HCT116 (cell line): Measurements from ENCODE around the gene REPS2. TPM values are rescaled to one million over a fixed set of nuclear protein-coding genes. Genes with fewer than 3 reads are reported as not detected.

Source experiments
- ATAC-seq: fragments of 200-7000 bp; cut with Tn5 transposase; 2 replicates; pipeline ENCODE4 v1.9.1; 2020; ENCODE audit warnings: mild to moderate bottlenecking, moderate library complexity
- BruUV-seq: library from RNA; stranded (reverse); fragments of 400-500 nt; replicated peaks from 2 replicates; lab custom pipeline; 2021; lab: Mats Ljungman, UMichigan
- CTCF ChIA-PET: fragments of 300-600 bp; sonication (Branson Sonifier 250); formaldehyde crosslinking; loops from one replicate; lab custom pipeline; 2021; ENCODE audit warnings: antibody characterized with exemption; lab: Charles Lee
- POLR2A ChIA-PET: fragments of 300-600, 350-600 bp; sonication (Branson Sonifier 250); formaldehyde crosslinking; loops from one replicate; lab custom pipeline; 2021; ENCODE audit warnings: antibody characterized with exemption; lab: Charles Lee
- RAD21 ChIA-PET, 2 experiments: fragments of 300-600 bp; sonication (Branson Sonifier 250); formaldehyde crosslinking; loops; one replicate each; lab custom pipeline; 2023; ENCODE audit warnings: low total read pairs in 2 of 2; ENCODE audit not compliant: uncharacterized antibody in 2 of 2, unreplicated experiment in 2 of 2, low non-redundant PET in 1 of 2; lab: Charles Lee
- DNase-seq: peaks from one replicate; pipeline ENCODE4 v3.0.0-alpha.2; 2010; ENCODE audit warnings: low read depth, low spot score
- H2AFZ ChIP-seq: fragments of 200-600 bp; shearing (Covaris generic), sonication (generic); 2 replicates; pipeline ENCODE4 v1.6.1; 2017; ENCODE audit warnings: low read depth, mixed run types, mixed read lengths, antibody characterized with exemption, low read length; ENCODE audit not compliant: poor library complexity, severe bottlenecking
- H3K27ac ChIP-seq: 2 replicates; pipeline ENCODE4 v1.5.1; 2012; ENCODE audit warnings: low read depth, low read length
- H3K27me3 ChIP-seq: fragments of 200-600 bp; sonication (generic); 2 replicates; pipeline ENCODE4 v1.6.1; 2016; ENCODE audit warnings: mixed run types, low read length, mixed read lengths; ENCODE audit not compliant: insufficient read depth
- H3K36me3 ChIP-seq, 2 experiments: fragments of 200-500 bp in 1 of 2; fragments of 200-600 bp in 1 of 2; sonication (Bioruptor generic) in 1 of 2; sonication (generic) in 1 of 2; 2 replicates each; pipeline versions ENCODE4 v1.5.1 to v1.6.1; 2014 to 2016; ENCODE audit warnings: low read length in 2 of 2, inconsistent platforms in 1 of 2, mixed read lengths in 1 of 2, mixed run types in 1 of 2; ENCODE audit not compliant: insufficient read depth in 2 of 2, control insufficient read depth in 1 of 2
- H3K4me1 ChIP-seq, 2 experiments: fragments of 200-600 bp in 1 of 2; sonication (generic) in 1 of 2; 2 replicates each; pipeline versions ENCODE4 v1.5.1 to v1.6.1; 2012 to 2017; ENCODE audit warnings: low read length in 2 of 2, inconsistent platforms in 1 of 2, mild to moderate bottlenecking in 1 of 2, mixed read lengths in 1 of 2, mixed run types in 1 of 2, moderate library complexity in 1 of 2; ENCODE audit not compliant: insufficient read depth in 2 of 2, control insufficient read depth in 1 of 2
- H3K4me2 ChIP-seq: fragments of 200-600 bp; sonication (generic); 2 replicates; pipeline ENCODE4 v1.6.1; 2017; ENCODE audit warnings: mixed run types, low read length, mixed read lengths
- H3K4me3 ChIP-seq, 2 experiments: fragments of 200-600 bp in 1 of 2; sonication (generic) in 1 of 2; replicated peaks in 1 of 2; 2 replicates each; pipeline ENCODE4 v1.5.1; 2011 to 2016; ENCODE audit warnings: low read length in 2 of 2, control low read depth in 1 of 2, low read depth in 1 of 2, mild to moderate bottlenecking in 1 of 2, mixed read lengths in 1 of 2, mixed run types in 1 of 2
- H3K79me2 ChIP-seq: fragments of 200-600 bp; sonication (generic); 2 replicates; pipeline ENCODE4 v1.6.1; 2017; ENCODE audit warnings: mild to moderate bottlenecking, mixed run types, low read length, moderate library complexity, mixed read lengths; ENCODE audit not compliant: insufficient read depth
- H3K9ac ChIP-seq: fragments of 200-600 bp; sonication (generic); 2 replicates; pipeline ENCODE4 v1.6.1; 2016; ENCODE audit warnings: low read length, mixed read lengths
- H3K9me2 ChIP-seq: fragments of 200-600 bp; sonication (generic), shearing (Covaris generic); 2 replicates; pipeline ENCODE4 v1.6.1; 2017; ENCODE audit warnings: mixed run types, mild to moderate bottlenecking, moderate library complexity; ENCODE audit not compliant: insufficient read depth
- H3K9me3 ChIP-seq, 2 experiments: fragments of 200-500 bp in 1 of 2; fragments of 200-600 bp in 1 of 2; sonication (Bioruptor generic) in 1 of 2; sonication (generic) in 1 of 2; 2 replicates each; pipeline ENCODE4 v1.6.1; 2014 to 2017; ENCODE audit warnings: low read length in 2 of 2, mixed read lengths in 2 of 2, inconsistent platforms in 1 of 2, low read depth in 1 of 2, mild to moderate bottlenecking in 1 of 2, mixed run types in 1 of 2, moderate library complexity in 1 of 2; ENCODE audit not compliant: control insufficient read depth in 1 of 2, insufficient read depth in 1 of 2
- H4K20me1 ChIP-seq: fragments of 200-600 bp; sonication (generic), shearing (Covaris generic); 2 replicates; pipeline ENCODE4 v1.6.1; 2017; ENCODE audit warnings: mixed run types, mild to moderate bottlenecking, moderate library complexity; ENCODE audit not compliant: insufficient read depth
- ELF1 ChIP-seq: IDR thresholded peaks from 2 replicates; pipeline ENCODE4 v1.6.1; 2012; ENCODE audit warnings: low read depth, borderline replicate concordance
- POLR2AphosphoS5 ChIP-seq: IDR thresholded peaks from 2 replicates; pipeline ENCODE4 v1.6.1; 2011; ENCODE audit warnings: mild to moderate bottlenecking, low read depth, low read length, moderate library complexity
- RAD21 ChIP-seq: IDR thresholded peaks from 2 replicates; pipeline ENCODE4 v1.6.1; 2012; ENCODE audit warnings: low read depth, mild to moderate bottlenecking
- SP1 ChIP-seq: IDR thresholded peaks from 2 replicates; pipeline ENCODE4 v1.6.1; 2012; ENCODE audit warnings: low read depth
- ZFX ChIP-seq: fragments of 450-650 bp; IDR thresholded peaks from 2 replicates; pipeline ENCODE4 v1.6.1; 2017
- intact Hi-C: fragments of 100-400 bp; cut with micrococcal nuclease; formaldehyde crosslinking; loops from 2 replicates; pipeline ENCODE4 v1.10.0; 2022
- total RNA-seq: library from RNA; stranded (reverse); gene quantifications from one replicate; pipeline ENCODE4 v1.2.1, GENCODE V29; 2021; ENCODE audit not compliant: unreplicated experiment
- TF ChIP-seq, protein P1 (sequence below), 3 experiments: fragments of 200-600 bp in 1 of 3; sonication (generic) in 1 of 3; IDR thresholded peaks in 2 of 3; conservative IDR thresholded peaks in 1 of 3; 2 replicates each; pipeline ENCODE4 v1.5.1; 2012 to 2017; ENCODE audit warnings: low read depth in 2 of 3, low read length in 2 of 3, antibody characterized with exemption in 1 of 3, borderline replicate concordance in 1 of 3, control low read depth in 1 of 3, mild to moderate bottlenecking in 1 of 3, mixed read lengths in 1 of 3, mixed run types in 1 of 3, moderate library complexity in 1 of 3; ENCODE audit not compliant: insufficient read depth in 1 of 3
- TF ChIP-seq, protein P2 (sequence below): IDR thresholded peaks from 2 replicates; pipeline ENCODE4 v1.6.1; 2012

REPS2 gene
- total RNA-seq, 1 experiment from 2014 or later = 4.5 TPM

DNA sequence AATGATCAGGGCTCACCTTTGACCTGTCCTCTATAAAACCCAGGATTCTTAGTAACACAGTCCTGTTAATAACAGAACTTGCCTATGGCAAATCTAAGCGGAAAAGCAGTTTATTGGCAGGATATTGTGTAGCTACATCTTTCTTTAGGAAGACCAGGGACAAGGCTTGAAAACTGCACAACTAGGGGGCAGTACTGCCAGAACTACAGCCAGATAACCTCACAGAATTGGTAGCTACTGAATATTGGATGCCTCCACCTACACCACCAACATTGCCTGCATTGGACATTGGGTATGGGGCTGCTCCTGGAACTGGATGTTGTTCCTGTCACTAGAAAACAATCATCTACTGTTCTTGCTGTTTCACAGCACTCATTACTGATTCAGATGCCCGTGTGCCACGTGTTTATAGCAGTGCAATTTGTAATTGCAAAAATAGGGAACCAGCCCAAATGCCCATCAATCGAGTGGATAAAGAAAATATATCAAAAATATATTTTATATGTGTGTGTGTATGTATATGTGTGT, 47.4 kb downstream of the REPS2 start:
- no peaks in the 10 kb centered on the region for H3K4me1 ChIP-seq
- ChIA-PET RAD21 (no interaction called here), CTCF (interaction anchor here (1.0 to 1.1 kb wide), 2 partner anchors 10 to 52 kb away, joined by 3 to 4 read pairs; no protein-coding TSS in a partner anchor), POLR2A (interaction anchor here (0.9 kb wide), 1 partner anchor 16 kb away, joined by 3 read pairs; no protein-coding TSS in a partner anchor)
- ATAC-seq (peak; percentile 62; the same call in 1 of the 2 replicates), DNase-seq (no peak)
- intact Hi-C loops = no loop called here
- no peaks in the 10 kb centered on the region for H3K36me3 ChIP-seq
- no peak overlapping the region for H3K4me2 ChIP-seq
- no peaks in the 10 kb centered on the region for H3K9me2 ChIP-seq
- H4K20me1 ChIP-seq = no peaks in the 10 kb centered on the region
- H3K9ac ChIP-seq = no peak overlapping the region
- no peak overlapping the region for H3K27ac ChIP-seq
- no peak overlapping the region for H3K4me3 ChIP-seq
- no peaks in the 10 kb centered on the region for H3K9me3 ChIP-seq
- no TSS peak for BruUV-seq
- H3K27me3 ChIP-seq = no peaks in the 10 kb centered on the region
- no peaks in the 10 kb centered on the region for H3K79me2 ChIP-seq
- no peak for TF ChIP-seq ELF1
- 0 out of 2 replicates have a peak, but pooled peaks have one; percentile 3 for TF ChIP-seq RAD21
- no peak for TF ChIP-seq SP1
- TF ChIP-seq, protein P1, sequence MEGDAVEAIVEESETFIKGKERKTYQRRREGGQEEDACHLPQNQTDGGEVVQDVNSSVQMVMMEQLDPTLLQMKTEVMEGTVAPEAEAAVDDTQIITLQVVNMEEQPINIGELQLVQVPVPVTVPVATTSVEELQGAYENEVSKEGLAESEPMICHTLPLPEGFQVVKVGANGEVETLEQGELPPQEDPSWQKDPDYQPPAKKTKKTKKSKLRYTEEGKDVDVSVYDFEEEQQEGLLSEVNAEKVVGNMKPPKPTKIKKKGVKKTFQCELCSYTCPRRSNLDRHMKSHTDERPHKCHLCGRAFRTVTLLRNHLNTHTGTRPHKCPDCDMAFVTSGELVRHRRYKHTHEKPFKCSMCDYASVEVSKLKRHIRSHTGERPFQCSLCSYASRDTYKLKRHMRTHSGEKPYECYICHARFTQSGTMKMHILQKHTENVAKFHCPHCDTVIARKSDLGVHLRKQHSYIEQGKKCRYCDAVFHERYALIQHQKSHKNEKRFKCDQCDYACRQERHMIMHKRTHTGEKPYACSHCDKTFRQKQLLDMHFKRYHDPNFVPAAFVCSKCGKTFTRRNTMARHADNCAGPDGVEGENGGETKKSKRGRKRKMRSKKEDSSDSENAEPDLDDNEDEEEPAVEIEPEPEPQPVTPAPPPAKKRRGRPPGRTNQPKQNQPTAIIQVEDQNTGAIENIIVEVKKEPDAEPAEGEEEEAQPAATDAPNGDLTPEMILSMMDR (IDR thresholded peaks at IDR 0.05 in 2 of 3, conservative IDR thresholded peaks at IDR 0.05 in 1 of 3; ENCODE audit: borderline replicate concordance in 1 of 3, insufficient read depth in 1 of 3, low read depth in 2 of 3, low read length in 2 of 3) = peak in 2 of 3 experiments; percentile 38 to 49; a peak in 4 of 6 replicates
- TF ChIP-seq ZFX = no peak
- H2AFZ ChIP-seq = no peak overlapping the region

DNA sequence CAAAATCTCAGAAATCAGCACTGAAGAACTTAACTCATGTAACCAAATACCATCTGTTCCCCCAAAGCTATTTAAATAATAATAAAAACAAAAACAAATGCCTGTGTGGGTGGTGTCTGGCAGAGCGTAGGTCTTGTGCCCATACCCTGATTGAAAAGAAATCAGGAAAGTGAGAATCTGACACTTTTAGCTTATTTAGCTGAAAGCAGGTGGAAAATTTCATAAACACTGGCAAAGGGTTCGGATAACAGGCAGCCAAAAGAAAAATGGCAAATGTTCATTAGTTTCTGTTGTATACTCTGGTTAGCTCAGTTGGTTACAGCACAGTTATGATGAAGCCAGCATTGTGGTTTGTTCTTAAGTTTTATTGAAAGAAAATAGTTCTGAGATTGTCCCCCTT, 48.3 kb downstream of the REPS2 start:
- BruUV-seq = no TSS peak
- Histone ChIP-seq H3K4me1 (no peaks in the 10 kb centered on the region), H3K27ac (no peak overlapping the region), H3K4me2 (no peak overlapping the region), H3K27me3 (no peaks in the 10 kb centered on the region), H2AFZ (no peak overlapping the region), H3K36me3 (no peaks in the 10 kb centered on the region), H3K79me2 (no peaks in the 10 kb centered on the region), H3K9me2 (no peaks in the 10 kb centered on the region), H3K9me3 (no peaks in the 10 kb centered on the region), H3K4me3 (no peak overlapping the region), H4K20me1 (no peaks in the 10 kb centered on the region), H3K9ac (no peak overlapping the region)
- ChIA-PET CTCF (no interaction called here), POLR2A (interaction anchor here (0.9 kb wide), 1 partner anchor 15 kb away, joined by 3 read pairs; no protein-coding TSS in a partner anchor), RAD21 (no interaction called here)
- ATAC-seq (no peak), DNase-seq (no peak)
- TF ChIP-seq, protein P2, sequence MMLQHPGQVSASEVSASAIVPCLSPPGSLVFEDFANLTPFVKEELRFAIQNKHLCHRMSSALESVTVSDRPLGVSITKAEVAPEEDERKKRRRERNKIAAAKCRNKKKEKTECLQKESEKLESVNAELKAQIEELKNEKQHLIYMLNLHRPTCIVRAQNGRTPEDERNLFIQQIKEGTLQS = no peak
- TF ChIP-seq, protein P1 (IDR thresholded peaks at IDR 0.05 in 2 of 3, conservative IDR thresholded peaks at IDR 0.05 in 1 of 3; ENCODE audit: borderline replicate concordance in 1 of 3, insufficient read depth in 1 of 3, low read depth in 2 of 3, low read length in 2 of 3) = no peak
- no peak for TF ChIP-seq POLR2AphosphoS5
- intact Hi-C loops = no loop called here
